HL-60 (cell line): ENCODE results near the gene PITPNC1.

Experiments used
- GABPA ChIP-seq: IDR thresholded peaks from 2 replicates; pipeline ENCODE4 v1.6.1; 2012; ENCODE audit warnings: low read depth
- POLR2AphosphoS5 ChIP-seq: IDR thresholded peaks from 2 replicates; pipeline ENCODE4 v1.6.1; 2012; ENCODE audit warnings: low read depth
- TF ChIP-seq, protein P1 (sequence below): IDR thresholded peaks from one replicate; pipeline ENCODE4 v1.5.1; 2011; ENCODE audit warnings: low read length, control low read depth, inconsistent platforms; ENCODE audit not compliant: insufficient read depth
- TF ChIP-seq, protein P2 (sequence below): IDR thresholded peaks from 2 replicates; pipeline ENCODE4 v1.6.1; 2012; ENCODE audit warnings: low read depth; ENCODE audit not compliant: insufficient replicate concordance

DNA sequence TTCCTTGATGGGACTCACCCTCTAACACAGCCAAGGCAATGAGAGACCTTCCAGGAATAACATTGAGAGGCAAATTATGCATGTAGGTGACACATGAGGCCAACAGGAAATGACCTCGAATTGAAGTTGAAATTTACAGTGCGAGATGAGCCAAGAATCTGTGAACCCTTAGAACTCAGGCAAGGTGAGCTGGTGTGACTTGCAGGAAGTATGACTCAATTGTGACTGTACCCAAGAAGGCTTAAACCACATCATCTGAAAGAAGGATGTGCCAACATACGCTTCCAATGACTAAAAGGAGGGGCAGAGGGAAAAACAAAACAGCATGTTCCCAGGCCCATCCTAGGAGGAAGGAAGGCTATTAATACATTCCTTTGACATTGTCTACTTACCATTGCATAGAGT, 44.8 kb downstream of the PITPNC1 start:
- TF ChIP-seq, protein P1, sequence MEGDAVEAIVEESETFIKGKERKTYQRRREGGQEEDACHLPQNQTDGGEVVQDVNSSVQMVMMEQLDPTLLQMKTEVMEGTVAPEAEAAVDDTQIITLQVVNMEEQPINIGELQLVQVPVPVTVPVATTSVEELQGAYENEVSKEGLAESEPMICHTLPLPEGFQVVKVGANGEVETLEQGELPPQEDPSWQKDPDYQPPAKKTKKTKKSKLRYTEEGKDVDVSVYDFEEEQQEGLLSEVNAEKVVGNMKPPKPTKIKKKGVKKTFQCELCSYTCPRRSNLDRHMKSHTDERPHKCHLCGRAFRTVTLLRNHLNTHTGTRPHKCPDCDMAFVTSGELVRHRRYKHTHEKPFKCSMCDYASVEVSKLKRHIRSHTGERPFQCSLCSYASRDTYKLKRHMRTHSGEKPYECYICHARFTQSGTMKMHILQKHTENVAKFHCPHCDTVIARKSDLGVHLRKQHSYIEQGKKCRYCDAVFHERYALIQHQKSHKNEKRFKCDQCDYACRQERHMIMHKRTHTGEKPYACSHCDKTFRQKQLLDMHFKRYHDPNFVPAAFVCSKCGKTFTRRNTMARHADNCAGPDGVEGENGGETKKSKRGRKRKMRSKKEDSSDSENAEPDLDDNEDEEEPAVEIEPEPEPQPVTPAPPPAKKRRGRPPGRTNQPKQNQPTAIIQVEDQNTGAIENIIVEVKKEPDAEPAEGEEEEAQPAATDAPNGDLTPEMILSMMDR, result no peak
- TF ChIP-seq POLR2AphosphoS5 (no peak), GABPA (no peak)
- TF ChIP-seq, protein P2, sequence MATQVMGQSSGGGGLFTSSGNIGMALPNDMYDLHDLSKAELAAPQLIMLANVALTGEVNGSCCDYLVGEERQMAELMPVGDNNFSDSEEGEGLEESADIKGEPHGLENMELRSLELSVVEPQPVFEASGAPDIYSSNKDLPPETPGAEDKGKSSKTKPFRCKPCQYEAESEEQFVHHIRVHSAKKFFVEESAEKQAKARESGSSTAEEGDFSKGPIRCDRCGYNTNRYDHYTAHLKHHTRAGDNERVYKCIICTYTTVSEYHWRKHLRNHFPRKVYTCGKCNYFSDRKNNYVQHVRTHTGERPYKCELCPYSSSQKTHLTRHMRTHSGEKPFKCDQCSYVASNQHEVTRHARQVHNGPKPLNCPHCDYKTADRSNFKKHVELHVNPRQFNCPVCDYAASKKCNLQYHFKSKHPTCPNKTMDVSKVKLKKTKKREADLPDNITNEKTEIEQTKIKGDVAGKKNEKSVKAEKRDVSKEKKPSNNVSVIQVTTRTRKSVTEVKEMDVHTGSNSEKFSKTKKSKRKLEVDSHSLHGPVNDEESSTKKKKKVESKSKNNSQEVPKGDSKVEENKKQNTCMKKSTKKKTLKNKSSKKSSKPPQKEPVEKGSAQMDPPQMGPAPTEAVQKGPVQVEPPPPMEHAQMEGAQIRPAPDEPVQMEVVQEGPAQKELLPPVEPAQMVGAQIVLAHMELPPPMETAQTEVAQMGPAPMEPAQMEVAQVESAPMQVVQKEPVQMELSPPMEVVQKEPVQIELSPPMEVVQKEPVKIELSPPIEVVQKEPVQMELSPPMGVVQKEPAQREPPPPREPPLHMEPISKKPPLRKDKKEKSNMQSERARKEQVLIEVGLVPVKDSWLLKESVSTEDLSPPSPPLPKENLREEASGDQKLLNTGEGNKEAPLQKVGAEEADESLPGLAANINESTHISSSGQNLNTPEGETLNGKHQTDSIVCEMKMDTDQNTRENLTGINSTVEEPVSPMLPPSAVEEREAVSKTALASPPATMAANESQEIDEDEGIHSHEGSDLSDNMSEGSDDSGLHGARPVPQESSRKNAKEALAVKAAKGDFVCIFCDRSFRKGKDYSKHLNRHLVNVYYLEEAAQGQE, result no peak
